IgD-negative memory B cell (primary cell): Measurements from ENCODE around the gene PINK1. TPM values are rescaled to one million over a fixed set of nuclear protein-coding genes. Genes with fewer than 3 reads are reported as not detected.
A peak's percentile ranks its signal among the peaks of the same experiment; 100 is the strongest.

Source experiments
- H3K27ac Mint-ChIP-seq, 3 donors: one replicate each; pipeline ENCODE4 v1.8.0; 2020 to 2022; ENCODE audit warnings: mild to moderate bottlenecking in 3 of 3, mixed read lengths in 3 of 3, moderate library complexity in 1 of 3
- H3K27me3 Mint-ChIP-seq: one replicate; pipeline ENCODE4 v1.8.0; 2021; ENCODE audit warnings: mixed read lengths
- H3K36me3 Mint-ChIP-seq: one replicate; pipeline ENCODE4 v1.8.0; 2020; ENCODE audit warnings: mild to moderate bottlenecking, mixed read lengths
- H3K4me1 Mint-ChIP-seq, 3 donors: one replicate each; pipeline ENCODE4 v1.8.0; 2020 to 2022; ENCODE audit warnings: mixed read lengths in 3 of 3, mild to moderate bottlenecking in 1 of 3
- H3K4me3 Mint-ChIP-seq, 4 donors: one replicate each; pipeline ENCODE4 v1.8.0; 2020 to 2022; ENCODE audit warnings: mild to moderate bottlenecking in 4 of 4, mixed read lengths in 4 of 4, moderate library complexity in 3 of 4
- H3K9me3 Mint-ChIP-seq, 3 donors: one replicate each; pipeline ENCODE4 v1.8.0; 2020 to 2021; ENCODE audit warnings: mixed read lengths in 3 of 3, mild to moderate bottlenecking in 1 of 3
- polyA plus RNA-seq: library from polyadenylated mRNA; unstranded; fragments of 300-500 nt; fragmentation: Illumina TruSeq; gene quantifications from one replicate; pipeline ENCODE4 v1.2.3, GENCODE V29; 2021

PINK1 gene
- 9.6 TPM for polyA plus RNA-seq

DNA sequence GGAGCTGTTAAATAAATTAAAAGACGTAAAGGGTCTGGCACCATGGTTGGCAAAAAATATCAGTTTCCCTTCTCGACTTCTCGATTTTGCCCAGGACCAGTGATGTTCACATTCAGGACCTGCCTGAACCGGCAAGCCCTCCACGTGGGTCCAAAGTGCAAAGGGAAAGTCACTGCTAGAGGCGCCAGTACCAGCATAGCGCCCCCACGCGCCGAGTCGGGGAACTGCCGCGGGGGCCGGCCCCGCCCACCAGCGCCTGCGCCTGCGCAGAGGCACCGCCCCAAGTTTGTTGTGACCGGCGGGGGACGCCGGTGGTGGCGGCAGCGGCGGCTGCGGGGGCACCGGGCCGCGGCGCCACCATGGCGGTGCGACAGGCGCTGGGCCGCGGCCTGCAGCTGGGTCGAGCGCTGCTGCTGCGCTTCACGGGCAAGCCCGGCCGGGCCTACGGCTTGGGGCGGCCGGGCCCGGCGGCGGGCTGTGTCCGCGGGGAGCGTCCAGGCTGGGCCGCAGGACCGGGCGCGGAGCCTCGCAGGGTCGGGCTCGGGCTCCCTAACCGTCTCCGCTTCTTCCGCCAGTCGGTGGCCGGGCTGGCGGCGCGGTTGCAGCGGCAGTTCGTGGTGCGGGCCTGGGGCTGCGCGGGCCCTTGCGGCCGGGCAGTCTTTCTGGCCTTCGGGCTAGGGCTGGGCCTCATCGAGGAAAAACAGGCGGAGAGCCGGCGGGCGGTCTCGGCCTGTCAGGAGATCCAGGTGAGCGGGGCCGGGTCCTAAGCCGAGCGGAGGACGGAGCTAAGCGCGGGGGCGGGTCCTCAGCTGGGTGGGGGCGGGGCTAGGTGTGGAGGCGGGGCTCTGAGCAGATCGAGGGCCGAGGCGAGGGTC, at the start of gene PINK1:
TSS of gene PINK1 (plus strand) at position 269 of the 875 bp plus-strand sequence. CDS start at position 360, 91 bp downstream.
- peaks cover 1 to 4% (median 1%) of the 10 kb centered on the region in 3 donors for H3K9me3 Mint-ChIP-seq

DNA sequence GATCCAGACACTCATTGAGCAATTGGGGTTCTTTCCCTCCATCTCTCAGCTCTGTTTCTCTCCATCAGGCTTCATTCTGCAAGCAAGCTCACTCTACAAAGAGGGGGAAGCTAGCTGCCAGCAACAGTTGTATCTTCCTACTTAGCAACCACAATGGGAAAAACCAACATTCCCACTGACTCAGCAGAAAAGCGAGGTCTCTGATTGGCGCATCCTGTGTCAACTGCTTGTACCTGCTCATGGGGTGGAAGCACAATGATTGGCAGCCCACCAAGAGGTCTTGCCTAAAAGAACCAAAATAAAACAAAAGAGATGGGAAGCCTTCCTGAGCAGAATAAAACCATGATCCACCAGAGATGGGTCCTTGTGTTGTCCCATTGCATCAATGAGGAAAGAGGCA, 48.4 kb upstream of the PINK1 start:
- Mint-ChIP-seq H3K4me1 (peaks cover 0 to 5% (median 0%) of the 10 kb centered on the region in 3 donors), H3K36me3 (no peaks in the 10 kb centered on the region), H3K4me3 (no peak overlapping the region), H3K27me3 (peaks cover 47% of the 10 kb centered on the region), H3K9me3 (no peaks in the 10 kb centered on the region), H3K27ac (no peak overlapping the region)

More for the DNA sequence above, at the start of gene PINK1:
- H3K4me1 Mint-ChIP-seq, result peaks cover 7 to 9% (median 8%) of the 10 kb centered on the region in 3 donors
- peaks cover 2% of the 10 kb centered on the region for H3K27me3 Mint-ChIP-seq
- no peaks in the 10 kb centered on the region for H3K36me3 Mint-ChIP-seq
- H3K27ac Mint-ChIP-seq, result peak within 1 kb of the TSS; percentile 79 to 86 (median 81)
- peak within 1 kb of the TSS; percentile 85 to 95 (median 92) for H3K4me3 Mint-ChIP-seq

DNA sequence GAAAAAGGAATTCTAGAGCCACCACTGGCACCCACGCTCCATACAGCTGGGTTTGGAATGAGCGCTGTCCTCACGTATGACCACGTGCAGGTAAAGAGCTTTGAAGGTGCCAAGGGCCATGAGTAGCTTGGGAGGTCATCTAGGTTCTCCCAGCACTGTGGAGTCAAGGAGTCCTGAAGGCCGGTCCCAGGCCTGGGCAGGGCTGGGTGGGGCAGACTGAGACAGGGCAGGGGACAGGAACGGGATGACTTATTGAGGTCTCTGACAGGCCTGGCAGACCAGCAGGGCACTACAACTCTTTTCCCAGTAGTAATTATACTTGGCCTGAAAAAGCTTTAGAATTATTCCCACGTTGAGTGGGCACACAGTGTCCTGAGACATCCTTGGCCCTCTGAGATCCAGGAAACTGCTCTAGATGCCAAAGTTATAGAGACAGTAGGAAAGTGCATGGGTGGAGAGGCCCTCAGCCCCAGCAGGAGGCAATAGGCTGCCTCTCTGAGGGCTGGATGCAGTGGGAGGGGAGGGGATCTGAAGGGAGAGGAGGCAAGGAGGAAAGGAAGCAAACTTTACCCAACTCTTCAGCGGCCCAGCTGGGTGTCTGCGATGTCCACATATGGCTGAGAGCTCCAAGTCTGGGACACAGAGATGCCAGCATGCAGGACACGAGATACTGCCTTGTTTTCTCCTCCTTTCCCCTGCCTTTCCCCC, 46.2 kb upstream of the PINK1 start:
- H3K4me1 Mint-ChIP-seq, result peaks cover 0 to 5% (median 3%) of the 10 kb centered on the region in 3 donors
- H3K27me3 Mint-ChIP-seq, result peaks cover 62% of the 10 kb centered on the region
- H3K36me3 Mint-ChIP-seq, result no peaks in the 10 kb centered on the region
- no peaks in the 10 kb centered on the region for H3K9me3 Mint-ChIP-seq
- H3K27ac Mint-ChIP-seq, result peak overlapping the region in 1 of 3 donors; percentile 5
- H3K4me3 Mint-ChIP-seq, result peak overlapping the region in 1 of 4 donors; percentile 50

DNA sequence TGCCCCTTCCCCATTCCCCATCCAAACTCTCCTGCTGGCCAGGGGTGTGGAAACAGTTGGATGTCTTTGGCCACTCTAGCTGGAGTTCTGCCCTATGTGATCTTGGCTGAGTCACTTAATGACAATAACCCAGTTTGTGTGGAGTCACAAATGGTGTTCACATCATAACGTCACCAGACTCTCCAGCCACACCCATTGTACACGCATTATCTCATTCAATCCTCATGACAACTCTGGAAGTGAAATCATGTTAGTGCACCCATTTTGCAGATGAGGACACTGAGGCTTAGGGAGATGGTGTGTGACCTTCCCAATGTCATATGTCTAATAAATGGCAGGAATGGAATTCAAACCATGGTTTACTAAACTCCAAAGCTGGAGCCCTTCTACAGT, 45.6 kb upstream of the PINK1 start:
- H3K4me3 Mint-ChIP-seq, result no peak overlapping the region
- no peaks in the 10 kb centered on the region for H3K9me3 Mint-ChIP-seq
- peaks cover 2% of the 10 kb centered on the region for H3K36me3 Mint-ChIP-seq
- H3K4me1 Mint-ChIP-seq, result peaks cover 0 to 5% (median 3%) of the 10 kb centered on the region in 3 donors
- no peak overlapping the region for H3K27ac Mint-ChIP-seq
- peaks cover 66% of the 10 kb centered on the region for H3K27me3 Mint-ChIP-seq

DNA sequence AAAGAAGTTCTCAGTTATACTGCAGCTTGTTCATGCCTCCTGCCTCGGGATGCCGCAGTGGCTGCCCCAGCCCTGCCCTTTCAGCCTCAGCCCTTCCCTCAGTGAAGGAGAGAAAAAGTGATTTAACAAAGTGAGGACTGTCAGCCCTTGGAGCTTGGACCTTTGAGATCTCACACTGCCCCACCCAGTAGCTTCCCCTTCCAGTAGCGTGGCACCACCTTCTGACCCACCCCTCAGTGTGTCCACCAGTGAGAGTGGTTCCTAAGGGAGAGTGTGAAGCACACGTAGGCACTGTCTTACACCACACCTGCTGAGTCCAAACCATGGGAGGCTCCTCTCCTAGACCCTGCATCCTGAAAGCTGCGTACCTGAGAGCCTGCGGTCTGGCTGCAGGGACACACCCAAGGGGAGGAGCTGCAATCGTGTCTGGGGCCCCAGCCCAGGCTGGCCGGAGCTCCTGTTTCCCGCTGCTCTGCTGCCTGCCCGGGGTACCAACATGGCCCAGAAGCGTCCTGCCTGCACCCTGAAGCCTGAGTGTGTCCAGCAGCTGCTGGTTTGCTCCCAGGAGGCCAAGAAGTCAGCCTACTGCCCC, 44.5 kb upstream of the PINK1 start, which contains the start of gene CDA:
TSS of gene CDA (plus strand) at position 464 of the 592 bp plus-strand sequence. CDS start at position 497, 33 bp downstream.
- Mint-ChIP-seq H3K4me3 (peak within 1 kb of the TSS in 1 of 4 donors; percentile 41), H3K4me1 (peaks cover 0 to 5% (median 3%) of the 10 kb centered on the region in 3 donors), H3K9me3 (no peaks in the 10 kb centered on the region), H3K27me3 (peaks cover 69% of the 10 kb centered on the region), H3K27ac (no peak within 1 kb of the TSS), H3K36me3 (peaks cover 2% of the 10 kb centered on the region)

DNA sequence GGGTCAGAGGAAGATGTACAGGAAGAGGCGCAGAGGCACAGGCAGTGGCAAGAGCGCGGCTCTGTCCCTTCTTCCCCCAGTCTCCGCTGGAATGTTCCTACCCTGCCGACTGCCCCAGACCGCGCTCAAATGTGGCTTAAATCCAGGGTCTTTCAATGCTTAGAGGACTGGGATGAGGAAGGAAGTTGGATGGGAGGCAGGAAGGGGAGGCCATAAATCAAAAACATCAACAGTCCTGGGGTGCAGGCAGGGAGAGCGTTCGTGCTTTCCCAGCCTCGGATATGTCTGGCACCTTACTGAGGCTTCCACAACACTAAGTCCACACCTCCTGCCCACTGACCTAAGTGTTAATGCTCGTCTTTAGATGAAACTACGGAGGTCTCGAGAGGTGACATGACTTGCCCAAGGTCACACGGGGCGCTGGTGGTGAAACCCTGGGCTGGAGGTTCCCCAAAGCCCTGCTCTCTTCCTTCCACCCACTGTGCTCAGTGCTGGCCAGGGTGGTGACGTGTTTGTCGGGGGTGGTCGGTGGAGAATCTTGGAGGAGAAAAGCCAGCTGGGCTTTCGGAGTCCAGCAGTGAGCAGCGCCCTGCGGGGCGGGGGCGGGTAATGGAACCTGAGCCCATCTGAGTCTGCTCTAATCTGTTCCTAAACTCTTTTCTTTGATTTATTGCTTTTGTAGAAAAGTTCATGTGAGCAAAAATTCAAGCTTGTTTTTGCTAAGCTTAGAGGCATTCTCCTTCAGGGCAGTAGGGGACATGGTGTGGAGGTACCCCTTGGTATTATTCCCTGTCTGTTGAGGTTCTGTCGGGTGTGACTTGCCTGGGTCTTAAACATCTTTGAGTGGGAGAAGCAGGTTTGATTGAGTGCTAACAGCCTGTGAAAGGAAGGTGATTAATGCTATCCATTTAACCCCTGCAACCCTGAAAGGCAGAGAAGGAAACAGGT, 43.7 kb upstream of the PINK1 start:
- H3K4me3 Mint-ChIP-seq, result peak overlapping the region in 1 of 4 donors; percentile 41
- H3K9me3 Mint-ChIP-seq, result peaks cover 0 to 2% (median 0%) of the 10 kb centered on the region in 3 donors
- H3K36me3 Mint-ChIP-seq, result peaks cover 2% of the 10 kb centered on the region
- peaks cover 66% of the 10 kb centered on the region for H3K27me3 Mint-ChIP-seq
- H3K27ac Mint-ChIP-seq, result no peak overlapping the region
- H3K4me1 Mint-ChIP-seq, result peaks cover 0 to 5% (median 3%) of the 10 kb centered on the region in 3 donors

DNA sequence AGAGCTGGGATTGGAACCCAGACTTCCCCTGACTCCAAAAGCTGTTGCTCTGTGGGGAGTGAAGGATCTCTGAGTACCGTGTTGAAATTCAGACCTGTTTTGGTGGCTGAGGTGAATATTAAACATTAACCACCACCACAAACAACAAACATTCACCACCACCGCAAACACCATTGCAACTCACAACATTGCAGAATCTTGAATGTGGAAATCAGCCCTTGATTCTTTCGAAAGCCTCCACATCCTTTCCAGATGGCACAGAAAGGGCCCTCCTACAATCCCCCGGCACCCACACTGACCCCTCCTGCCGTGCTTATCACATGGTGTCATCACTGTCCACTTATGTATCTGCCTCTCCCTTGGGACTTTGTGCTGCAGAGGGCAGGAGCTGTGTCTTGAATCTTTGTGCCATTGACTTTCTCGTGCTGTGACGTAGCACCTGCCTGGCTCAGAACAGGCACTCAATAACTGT, 42.9 kb upstream of the PINK1 start:
- H3K27me3 Mint-ChIP-seq, result peaks cover 60% of the 10 kb centered on the region
- H3K27ac Mint-ChIP-seq, result no peak overlapping the region
- peaks cover 0 to 5% (median 3%) of the 10 kb centered on the region in 3 donors for H3K4me1 Mint-ChIP-seq
- peaks cover 2% of the 10 kb centered on the region for H3K36me3 Mint-ChIP-seq
- H3K4me3 Mint-ChIP-seq, result peak overlapping the region in 1 of 4 donors; percentile 15
- peaks cover 0 to 2% (median 0%) of the 10 kb centered on the region in 3 donors for H3K9me3 Mint-ChIP-seq

DNA sequence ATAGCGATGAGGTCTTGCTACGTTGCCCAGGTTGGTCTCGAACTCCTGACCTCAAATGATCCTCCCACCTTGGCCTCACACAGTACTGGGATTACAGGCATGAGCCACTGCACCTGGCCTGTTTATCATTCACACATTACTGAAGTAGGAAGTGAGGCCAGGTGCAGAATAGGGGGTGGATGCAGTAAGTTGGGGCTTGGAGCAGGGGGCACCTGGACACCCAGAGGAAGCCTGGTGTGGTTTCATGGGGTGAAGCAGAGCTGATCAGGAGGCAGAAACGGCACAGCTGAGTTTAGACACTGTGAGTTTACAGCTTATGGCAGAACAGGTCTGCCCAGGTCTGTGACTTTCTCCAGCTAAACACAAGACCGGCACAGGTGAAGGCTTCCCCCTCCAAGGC, 39.5 kb upstream of the PINK1 start:
- no peak overlapping the region for H3K4me3 Mint-ChIP-seq
- H3K27ac Mint-ChIP-seq, result no peak overlapping the region
- peaks cover 37% of the 10 kb centered on the region for H3K27me3 Mint-ChIP-seq
- H3K4me1 Mint-ChIP-seq, result peaks cover 0 to 3% (median 1%) of the 10 kb centered on the region in 3 donors
- H3K9me3 Mint-ChIP-seq, result peaks cover 0 to 2% (median 0%) of the 10 kb centered on the region in 3 donors
- peaks cover 2% of the 10 kb centered on the region for H3K36me3 Mint-ChIP-seq

DNA sequence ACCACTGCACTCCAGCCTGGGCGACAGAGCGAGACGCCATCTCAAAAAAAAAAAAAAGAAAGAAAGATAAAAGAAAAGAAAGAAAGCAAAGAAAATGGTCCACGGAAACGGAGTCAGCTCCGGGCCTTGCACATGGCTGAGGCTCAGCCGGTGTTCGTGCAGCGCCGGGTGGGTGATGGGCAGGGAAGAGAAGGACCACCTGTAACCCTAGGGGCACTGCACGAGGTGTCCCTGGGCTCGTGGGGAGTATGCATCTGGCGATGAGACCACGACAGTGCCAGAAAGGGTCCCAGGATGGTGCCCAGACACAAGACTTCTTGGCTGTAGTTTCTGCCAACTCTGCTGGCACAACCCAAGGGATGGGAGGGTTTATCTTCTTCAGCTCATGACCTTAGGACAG, 38.5 kb upstream of the PINK1 start:
- Mint-ChIP-seq H3K4me1 (peaks cover 0 to 3% (median 0%) of the 10 kb centered on the region in 3 donors), H3K36me3 (peaks cover 2% of the 10 kb centered on the region), H3K27ac (no peak overlapping the region), H3K27me3 (peaks cover 27% of the 10 kb centered on the region), H3K9me3 (peaks cover 0 to 2% (median 0%) of the 10 kb centered on the region in 3 donors), H3K4me3 (peak overlapping the region in 1 of 4 donors; percentile 28)

DNA sequence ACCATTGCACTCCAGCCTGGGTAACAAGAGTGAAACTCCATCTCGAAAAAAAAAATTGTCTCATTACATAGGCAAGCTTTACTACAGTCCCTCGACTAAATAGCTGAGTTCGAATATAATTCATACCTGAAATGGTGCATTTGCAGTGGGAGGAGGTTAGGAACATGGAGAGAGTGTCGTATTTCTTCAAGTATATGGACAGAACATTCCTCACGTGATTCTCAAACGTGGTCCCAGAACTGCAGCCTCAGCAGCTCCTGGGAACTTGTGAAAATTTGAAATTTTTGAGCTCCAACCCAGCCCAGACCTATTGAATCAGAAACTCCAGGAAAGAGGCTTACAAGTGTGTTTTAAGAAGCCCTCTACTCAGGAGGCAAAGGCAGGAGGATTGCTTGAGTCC, 37.2 kb upstream of the PINK1 start:
- peaks cover 19% of the 10 kb centered on the region for H3K27me3 Mint-ChIP-seq
- H3K4me1 Mint-ChIP-seq, result peaks cover 0 to 1% (median 0%) of the 10 kb centered on the region in 3 donors
- H3K36me3 Mint-ChIP-seq, result peaks cover 2% of the 10 kb centered on the region
- H3K4me3 Mint-ChIP-seq, result no peak overlapping the region
- H3K9me3 Mint-ChIP-seq, result peaks cover 0 to 2% (median 0%) of the 10 kb centered on the region in 3 donors
- H3K27ac Mint-ChIP-seq, result peak overlapping the region in 1 of 3 donors; percentile 19

DNA sequence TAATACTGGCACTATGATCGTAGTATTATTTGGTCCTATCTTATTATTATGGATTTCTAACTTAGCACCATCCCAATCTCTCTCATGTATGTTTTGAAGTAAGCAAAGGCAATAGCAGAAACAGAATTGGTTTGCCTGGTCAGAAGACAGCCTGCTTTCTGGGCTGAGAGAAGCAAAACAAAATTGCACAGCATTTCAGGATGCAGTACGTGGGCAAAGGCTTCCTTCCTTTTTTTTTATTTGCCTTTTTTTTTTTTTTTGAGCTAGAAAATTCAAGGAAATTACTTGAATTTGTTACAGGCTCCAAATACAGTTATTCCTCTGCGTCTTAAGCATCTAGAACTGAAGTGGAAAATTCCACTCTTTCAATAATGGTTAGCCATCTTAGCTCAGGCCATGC, 35.6 kb upstream of the PINK1 start:
- no peak overlapping the region for H3K27ac Mint-ChIP-seq
- H3K9me3 Mint-ChIP-seq, result peaks cover 0 to 2% (median 0%) of the 10 kb centered on the region in 3 donors
- peaks cover 0 to 4% (median 0%) of the 10 kb centered on the region in 3 donors for H3K4me1 Mint-ChIP-seq
- peaks cover 2% of the 10 kb centered on the region for H3K36me3 Mint-ChIP-seq
- peaks cover 8% of the 10 kb centered on the region for H3K27me3 Mint-ChIP-seq
- H3K4me3 Mint-ChIP-seq, result no peak overlapping the region

DNA sequence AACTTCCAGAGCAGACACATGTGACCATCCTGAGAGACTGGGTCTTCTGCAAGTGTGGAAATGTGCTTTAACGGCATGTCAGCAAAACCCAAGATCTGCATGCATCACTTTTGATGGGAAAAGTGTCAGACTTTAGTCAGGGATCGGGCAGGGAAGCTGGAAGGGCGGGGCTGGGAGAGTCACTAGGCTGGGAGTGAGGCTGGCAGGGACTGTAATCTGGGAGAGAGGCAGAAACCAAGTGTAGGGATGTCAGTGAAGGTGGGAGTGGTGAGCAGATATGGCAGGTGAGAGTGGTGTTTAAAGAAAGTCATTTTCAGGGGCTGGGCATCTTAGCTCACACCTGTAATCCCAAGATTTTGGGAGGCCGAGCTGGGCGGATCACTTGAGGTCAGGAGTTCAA, 33.1 kb upstream of the PINK1 start:
- H3K9me3 Mint-ChIP-seq, result peaks cover 0 to 4% (median 3%) of the 10 kb centered on the region in 3 donors
- H3K4me3 Mint-ChIP-seq, result no peak overlapping the region
- no peak overlapping the region for H3K27ac Mint-ChIP-seq
- H3K27me3 Mint-ChIP-seq, result peaks cover 5% of the 10 kb centered on the region
- peaks cover 0 to 4% (median 0%) of the 10 kb centered on the region in 3 donors for H3K4me1 Mint-ChIP-seq
- H3K36me3 Mint-ChIP-seq, result peaks cover 2% of the 10 kb centered on the region

DNA sequence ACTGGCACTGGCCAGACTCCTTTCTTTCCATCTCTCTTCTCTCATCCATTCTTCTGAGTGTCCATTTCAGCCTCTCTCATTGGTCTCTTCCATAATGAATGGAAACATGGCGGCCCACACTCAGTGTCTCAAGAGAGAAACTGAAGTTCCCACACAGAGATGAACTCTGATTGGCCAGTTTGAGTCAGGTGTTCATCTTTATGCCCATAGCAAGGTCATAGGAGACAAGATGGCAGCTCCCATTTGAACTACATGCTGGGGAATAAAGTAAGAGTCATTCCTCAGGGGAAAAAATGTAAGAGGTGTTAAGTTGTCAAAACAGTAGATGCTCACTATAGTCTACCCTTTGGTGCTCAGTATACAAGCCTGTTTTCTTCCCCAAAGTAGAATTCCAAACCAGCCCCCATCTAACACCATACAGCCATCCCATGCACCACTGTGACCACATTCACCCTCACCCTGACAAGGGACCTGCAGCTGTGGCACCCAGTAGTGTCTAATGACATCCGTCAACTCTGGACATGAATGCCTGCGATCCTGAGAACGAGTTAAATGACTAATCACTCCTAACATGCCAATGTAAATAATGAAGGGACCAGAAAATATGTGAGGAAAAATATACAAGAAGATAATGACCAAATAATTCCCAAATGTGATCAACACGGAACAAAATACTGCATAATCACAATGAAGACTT, 32.0 kb upstream of the PINK1 start:
- peaks cover 3% of the 10 kb centered on the region for H3K27me3 Mint-ChIP-seq
- H3K9me3 Mint-ChIP-seq, result peaks cover 0 to 4% (median 3%) of the 10 kb centered on the region in 3 donors
- peaks cover 2% of the 10 kb centered on the region for H3K36me3 Mint-ChIP-seq
- H3K27ac Mint-ChIP-seq, result no peak overlapping the region
- H3K4me3 Mint-ChIP-seq, result no peak overlapping the region
- peaks cover 0 to 4% (median 0%) of the 10 kb centered on the region in 3 donors for H3K4me1 Mint-ChIP-seq
